ENCODE data around the gene UGCG.
"Not testable (repeated sequence)": the region's sequence is repeated elsewhere in the genome, so short reads cannot be mapped to it uniquely, and the experiment has no call there.

UGCG gene

GRCh38 chr9:111922324-111923013 lies 25.9 kb downstream of the UGCG start:
- DNase-seq, result no peak

DNA sequence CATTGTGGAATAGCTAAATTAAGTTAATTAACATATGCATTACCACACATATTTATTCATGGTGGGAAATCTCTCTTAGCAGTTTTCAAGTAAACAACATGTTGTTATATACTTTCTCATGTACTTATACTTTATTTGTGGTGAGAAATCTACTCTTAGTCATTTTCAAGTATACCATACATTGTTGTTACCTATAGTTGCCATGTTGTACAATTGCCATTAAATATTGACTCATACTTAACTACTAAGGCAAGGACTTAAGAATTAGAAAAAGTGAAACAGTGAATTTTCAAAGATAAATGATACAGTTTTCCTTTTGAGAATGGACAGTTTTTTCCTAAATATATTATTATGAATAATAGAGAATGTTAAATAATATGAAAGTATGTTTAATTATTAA lies 27.7 kb downstream of the UGCG start:
- DNase-seq, result no peak

- DNase-seq, result no peak
Measured at GRCh38 chr9:111925017-111925770, 28.6 kb downstream of the UGCG start.

DNA sequence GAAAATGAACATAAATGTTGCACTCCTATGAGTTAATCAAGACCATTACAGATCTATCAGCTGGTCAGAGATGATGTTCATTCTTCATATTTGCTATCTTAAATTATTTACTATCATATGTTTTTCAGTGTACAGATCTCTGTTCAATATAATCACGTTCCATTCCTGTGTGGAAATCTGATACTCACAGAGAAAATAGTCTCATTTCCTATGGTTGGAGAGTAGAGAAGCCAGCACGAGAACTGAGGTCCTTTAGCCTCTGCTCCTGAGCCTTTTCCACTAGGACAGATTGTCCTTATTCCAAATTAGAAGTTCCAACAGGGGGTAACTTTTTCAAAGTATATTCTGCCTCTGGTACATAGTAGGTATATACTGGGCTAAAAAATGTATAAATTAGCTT lies 29.2 kb downstream of the UGCG start:
- no peak for DNase-seq

DNA sequence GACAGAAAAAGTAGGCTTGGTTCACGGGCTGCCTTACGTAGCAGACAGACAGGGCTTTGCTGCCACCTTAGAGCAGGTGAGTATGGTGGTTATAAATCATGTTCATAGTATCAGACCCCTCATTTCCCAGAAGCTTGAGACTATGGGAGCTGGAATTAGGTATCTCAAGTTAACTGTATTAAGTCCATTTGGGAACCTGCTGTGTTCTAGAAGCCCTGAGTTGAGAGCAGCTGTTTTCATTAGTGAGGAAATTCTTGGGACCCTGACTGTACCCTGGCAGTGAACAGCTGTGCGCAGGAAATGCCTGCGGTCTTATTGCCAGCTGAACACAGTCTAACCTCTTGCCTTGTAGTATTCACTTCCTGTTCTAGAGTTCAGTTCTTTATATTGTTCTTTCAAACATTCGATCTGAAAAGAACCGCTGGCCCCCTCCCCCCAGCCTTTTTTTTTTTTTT lies 29.8 kb downstream of the UGCG start:
- no peak for DNase-seq

- DNase-seq, result no peak
Measured at GRCh38 chr9:111928359-111928720, 31.7 kb downstream of the UGCG start.

DNA sequence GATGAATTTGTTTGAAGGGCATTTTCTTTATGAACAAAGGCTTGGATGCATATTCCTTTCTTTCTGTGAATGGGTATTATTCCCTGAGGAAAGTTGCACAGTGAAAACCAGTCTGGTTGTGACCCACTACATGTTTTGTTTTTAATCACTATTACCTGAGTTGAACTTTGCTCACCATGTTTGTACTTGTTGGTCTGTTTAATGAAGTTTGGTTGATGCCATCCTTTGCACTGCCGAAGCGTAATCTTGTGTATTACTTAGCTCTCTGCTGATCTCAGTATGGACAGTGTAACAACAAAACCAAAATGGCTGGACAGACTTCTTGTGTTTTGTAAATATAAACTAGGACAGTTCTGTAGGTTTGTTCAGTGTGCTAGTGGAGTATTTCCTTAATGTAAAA lies 38.1 kb downstream of the UGCG start:
- no peak for DNase-seq

GRCh38 chr9:111936391-111936790 lies 39.8 kb downstream of the UGCG start:
- no peak for DNase-seq

- no peak for DNase-seq
Measured at GRCh38 chr9:111937301-111937700, 40.7 kb downstream of the UGCG start.

DNA sequence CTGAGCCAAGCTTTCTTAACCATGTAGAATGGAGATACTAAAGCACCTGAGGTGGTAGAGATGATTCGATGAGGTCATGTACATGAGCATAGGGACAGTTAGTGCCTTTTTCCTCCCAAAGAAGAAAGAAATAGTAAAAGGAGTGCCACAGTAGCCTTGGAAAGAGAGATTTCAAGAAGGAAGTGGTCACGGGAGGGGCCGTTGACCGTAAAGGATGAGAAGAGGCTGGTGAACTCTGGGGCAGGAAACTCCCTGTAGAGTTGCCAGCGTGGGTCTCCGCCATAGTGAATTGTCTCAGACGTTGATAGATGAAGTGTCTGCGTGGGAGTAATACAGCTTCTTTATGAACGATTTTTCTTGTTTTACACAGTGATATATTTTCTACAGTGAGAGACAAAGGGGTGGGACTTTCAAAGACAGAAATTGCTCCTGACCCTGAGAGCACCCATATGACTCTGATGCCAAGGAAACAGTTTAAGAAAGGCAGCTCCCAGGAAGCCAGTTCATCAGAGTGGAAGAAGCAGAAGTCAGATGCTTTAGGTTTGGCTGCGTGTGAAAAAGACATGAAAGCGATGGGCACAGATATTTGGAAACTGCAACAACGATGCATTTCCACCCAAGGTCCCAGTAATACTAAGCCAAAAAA lies 41.3 kb downstream of the UGCG start:
- no peak for DNase-seq

- DNase-seq, result no peak
Measured at GRCh38 chr9:111938427-111938800, 41.8 kb downstream of the UGCG start.

DNA sequence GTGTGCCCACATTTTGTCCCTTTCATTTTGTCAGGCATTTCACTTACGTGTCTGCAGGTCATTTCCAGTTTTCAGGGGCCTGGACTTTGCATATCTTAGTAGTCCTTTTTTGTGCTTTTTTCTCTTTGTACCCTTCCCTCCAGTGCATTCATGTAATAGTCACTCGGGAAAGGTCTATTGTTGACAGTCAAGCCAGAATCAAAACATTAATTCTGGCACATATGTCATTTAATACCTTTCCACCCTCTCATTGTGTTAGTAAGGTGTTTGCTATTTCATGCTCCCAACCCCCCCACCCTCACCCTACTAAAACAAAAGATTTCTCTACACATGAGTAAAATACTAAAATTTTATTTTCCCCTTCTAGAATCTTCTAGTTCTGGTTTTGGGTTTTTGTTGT lies 42.7 kb downstream of the UGCG start:
- DNase-seq, result no peak

DNA sequence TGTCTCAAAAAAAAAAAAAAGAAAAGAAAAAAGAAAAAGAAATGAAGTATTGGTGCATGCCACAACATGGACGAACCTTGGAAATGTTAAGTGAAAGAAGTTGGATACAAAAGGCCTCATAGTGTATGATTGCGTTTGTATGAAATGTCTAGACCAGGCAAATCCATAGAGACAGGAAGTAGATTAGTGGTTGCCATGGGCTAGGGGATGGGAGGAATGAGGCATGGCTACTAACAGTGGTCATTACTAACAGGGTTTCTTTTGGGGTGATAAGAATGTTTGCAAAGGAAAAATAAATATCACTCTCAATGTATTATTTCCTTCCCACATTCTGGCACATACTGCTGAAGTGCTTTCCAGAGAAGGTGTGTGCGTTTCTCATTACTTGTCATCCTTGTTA lies 44.1 kb downstream of the UGCG start:
- no peak for DNase-seq

DNA sequence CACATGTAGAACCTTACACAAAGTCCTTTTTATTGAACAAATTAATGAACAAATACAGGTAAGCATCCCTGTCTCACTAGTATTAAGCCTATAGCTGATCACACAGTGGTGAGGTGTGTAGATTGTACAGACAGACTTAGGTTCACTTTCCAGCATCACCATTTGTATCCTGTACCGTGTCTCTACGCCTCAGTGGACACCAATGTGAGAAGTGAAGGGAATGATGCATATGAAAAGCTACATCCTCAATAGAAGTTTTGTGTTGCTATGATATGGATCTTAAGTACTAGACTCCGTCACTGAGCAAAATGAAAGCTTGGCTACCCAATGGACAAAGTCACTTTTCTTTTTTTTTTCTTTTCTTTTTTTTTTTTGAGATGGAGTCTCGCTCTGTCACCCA lies 46.6 kb downstream of the UGCG start:
- no peak for DNase-seq

- DNase-seq, result no peak
Measured at GRCh38 chr9:111943746-111944145, 47.1 kb downstream of the UGCG start.

GRCh38 chr9:111944241-111944866 lies 47.7 kb downstream of the UGCG start:
- no peak for DNase-seq

- DNase-seq, result no peak
Measured at GRCh38 chr9:111945216-111945615, 48.6 kb downstream of the UGCG start.

- DNase-seq, result not testable (repeated sequence)
Measured at GRCh38 chr9:111948109-111948508, 51.5 kb downstream of the UGCG start.

DNA sequence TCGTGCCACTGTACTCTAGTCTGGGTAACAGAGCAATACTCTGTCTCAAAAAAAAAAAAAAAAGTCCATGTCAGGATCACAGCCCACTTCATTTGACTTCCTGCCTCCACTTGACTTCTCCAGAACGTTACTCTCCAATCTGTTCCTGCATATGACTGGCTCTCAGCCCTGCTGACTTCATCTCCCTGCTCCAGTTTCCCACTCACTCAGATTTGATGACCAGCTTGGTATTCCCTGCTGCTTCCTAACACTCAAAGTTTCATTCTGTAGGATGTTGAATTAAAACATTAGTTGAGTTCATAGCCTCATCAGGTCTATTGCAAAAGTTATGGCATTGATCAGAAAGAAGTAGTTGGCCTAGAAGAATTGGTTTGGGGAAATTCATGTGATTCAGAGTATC lies 52.3 kb downstream of the UGCG start:
- DNase-seq, result no peak

DNA sequence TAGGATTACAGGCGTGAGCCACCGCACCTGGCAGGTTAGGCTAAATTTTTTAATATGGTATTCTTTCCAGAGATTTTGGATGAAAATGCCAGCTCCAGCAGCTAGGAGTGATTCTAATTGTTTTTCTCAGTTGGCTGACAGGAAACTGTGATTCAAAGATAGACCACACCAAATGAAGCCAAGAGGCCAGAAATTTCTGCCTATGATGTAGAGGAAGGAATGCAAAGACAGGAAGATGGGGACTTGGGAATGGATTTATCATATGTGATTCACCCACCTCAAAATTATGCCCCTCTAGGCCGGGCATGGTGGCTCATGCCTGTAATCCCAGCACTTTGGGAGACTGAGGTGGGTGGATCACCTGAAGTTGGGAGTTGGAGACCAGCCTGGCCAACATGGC lies 53.3 kb downstream of the UGCG start:
- no peak for DNase-seq

GRCh38 chr9:111952559-111952958 lies 55.9 kb downstream of the UGCG start:
- DNase-seq, result no peak

- no peak for DNase-seq
Measured at GRCh38 chr9:111953444-111953843, 56.8 kb downstream of the UGCG start.

DNA sequence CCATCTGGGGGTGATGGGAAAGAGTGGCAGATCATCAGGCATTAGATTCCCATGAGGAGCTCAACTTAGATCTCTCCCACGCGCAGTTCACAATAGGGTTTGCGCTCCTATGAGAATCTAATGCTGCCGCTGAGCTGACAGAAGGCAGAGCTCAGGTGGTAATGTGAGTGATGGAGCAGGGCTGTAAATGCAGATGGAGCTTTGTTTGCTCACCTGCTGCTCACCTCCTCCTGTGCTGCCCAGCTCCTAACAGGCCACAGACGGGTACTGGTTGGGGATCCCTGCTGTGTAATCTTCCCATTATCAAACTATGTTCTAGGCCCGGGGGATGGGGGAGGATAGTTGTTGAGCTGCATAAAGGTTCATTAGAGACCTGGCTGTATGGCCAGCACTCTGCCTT lies 58.4 kb downstream of the UGCG start:
- DNase-seq, result peak in 1 of 2 experiments; percentile 48

Data from NCI-H526 (cell line).